SK-N-SH (cell line): ENCODE measurements around the gene SRGN. TPM values are rescaled to one million over a fixed set of nuclear protein-coding genes. Genes with fewer than 3 reads are reported as not detected.

Experiments
- CTCF ChIA-PET: fragments of 300-600, 350-600 bp; formaldehyde crosslinking; extraction: SDS; loops from one replicate; lab custom pipeline; 2021; lab: Yijun Ruan, JAX
- POLR2A ChIA-PET: fragments of 350-600 bp; sonication (Branson Sonifier 250); formaldehyde crosslinking; extraction: SDS; loops from one replicate; lab custom pipeline; 2020; ENCODE audit warnings: antibody characterized with exemption, inconsistent platforms; lab: Yijun Ruan, JAX
- DNase-seq: peaks from one replicate; pipeline ENCODE4 v3.0.0; 2012
- H2AFZ ChIP-seq: fragments of 200-600 bp; sonication (generic); 2 replicates; pipeline ENCODE4 v1.8.1; 2016; ENCODE audit warnings: antibody characterized with exemption, mild to moderate bottlenecking, low read depth
- H3F3A ChIP-seq: fragments of 200-600 bp; sonication (generic); replicated peaks from 2 replicates; pipeline ENCODE3; 2016; ENCODE audit warnings: antibody characterized with exemption, mild to moderate bottlenecking; ENCODE audit not compliant: insufficient read depth
- H3K27ac ChIP-seq, 2 experiments: fragments of 200-500 bp in 1 of 2; fragments of 200-600 bp in 1 of 2; sonication (Bioruptor generic) in 1 of 2; sonication (generic), shearing (Covaris generic) in 1 of 2; 2 replicates each; pipeline versions ENCODE4 v1.5.1 to v1.6.1; 2014 to 2016; ENCODE audit warnings: low read depth in 2 of 2, inconsistent platforms in 1 of 2, low read length in 1 of 2, mild to moderate bottlenecking in 1 of 2, mixed read lengths in 1 of 2
- H3K27me3 ChIP-seq: fragments of 200-600 bp; sonication (generic), shearing (Covaris generic); 2 replicates; pipeline ENCODE4 v1.6.1; 2016; ENCODE audit warnings: mixed run types; ENCODE audit not compliant: insufficient read depth
- H3K36me3 ChIP-seq, 2 experiments: fragments of 200-500 bp in 1 of 2; fragments of 200-600 bp in 1 of 2; sonication (Bioruptor generic) in 1 of 2; sonication (generic) in 1 of 2; replicated peaks in 1 of 2; 2 replicates each; pipeline versions ENCODE3 to v1.5.1; 2014 to 2016; ENCODE audit warnings: low read length in 1 of 2, mild to moderate bottlenecking in 1 of 2; ENCODE audit not compliant: insufficient read depth in 2 of 2, control insufficient read depth in 1 of 2
- H3K4me1 ChIP-seq, 2 experiments: fragments of 200-500 bp in 1 of 2; fragments of 200-600 bp in 1 of 2; sonication (Bioruptor generic) in 1 of 2; sonication (generic), shearing (Covaris generic) in 1 of 2; 2 replicates each; pipeline versions ENCODE4 v1.5.1 to v1.6.1; 2014 to 2016; ENCODE audit warnings: low read depth in 1 of 2, low read length in 1 of 2, mixed run types in 1 of 2; ENCODE audit not compliant: insufficient read depth in 2 of 2, control insufficient read depth in 1 of 2
- H3K4me2 ChIP-seq: fragments of 200-600 bp; sonication (generic), shearing (Covaris generic); 2 replicates; pipeline ENCODE4 v1.6.1; 2017; ENCODE audit warnings: mixed run types
- H3K4me3 ChIP-seq, 2 experiments: fragments of 200-500 bp in 1 of 2; fragments of 200-600 bp in 1 of 2; sonication (Bioruptor generic) in 1 of 2; sonication (generic), shearing (Covaris generic) in 1 of 2; 2 replicates each; pipeline versions ENCODE4 v1.5.1 to v1.8.1; 2014 to 2016; ENCODE audit warnings: low read depth in 2 of 2, inconsistent platforms in 1 of 2, low read length in 1 of 2, mild to moderate bottlenecking in 1 of 2, mixed read lengths in 1 of 2, moderate library complexity in 1 of 2
- H3K79me2 ChIP-seq: fragments of 200-600 bp; sonication (generic); 2 replicates; pipeline ENCODE4 v1.8.1; 2017; ENCODE audit warnings: mild to moderate bottlenecking; ENCODE audit not compliant: insufficient read depth
- H3K9ac ChIP-seq: fragments of 200-600 bp; sonication (generic); 2 replicates; pipeline ENCODE4 v1.6.1; 2017; ENCODE audit warnings: mixed run types
- H3K9me2 ChIP-seq: fragments of 200-600 bp; sonication (generic); 2 replicates; pipeline ENCODE4 v1.6.1; 2017; ENCODE audit warnings: mixed run types
- H3K9me3 ChIP-seq: fragments of 200-600 bp; sonication (generic); 2 replicates; pipeline ENCODE4 v1.6.1; 2017; ENCODE audit warnings: mixed run types, mild to moderate bottlenecking, moderate library complexity
- H4K20me1 ChIP-seq: fragments of 200-600 bp; sonication (generic); 2 replicates; pipeline ENCODE4 v1.6.1; 2017; ENCODE audit warnings: mild to moderate bottlenecking, mixed run types; ENCODE audit not compliant: insufficient read depth
- FOSL2 ChIP-seq: IDR thresholded peaks from 2 replicates; pipeline ENCODE4 v1.4.0; 2012; ENCODE audit warnings: low read depth, mild to moderate bottlenecking, moderate library complexity, borderline replicate concordance
- GABPA ChIP-seq: IDR thresholded peaks from 2 replicates; pipeline ENCODE4 v1.4.0; 2012; ENCODE audit warnings: low read depth, mild to moderate bottlenecking
- GATA2 ChIP-seq: sonication (generic); formaldehyde crosslinking; IDR thresholded peaks from 2 replicates; pipeline ENCODE4 v1.5.0; 2020; ENCODE audit warnings: mild to moderate bottlenecking, missing genetic modification reagents
- JUND ChIP-seq: IDR thresholded peaks from 2 replicates; pipeline ENCODE4 v1.4.0; 2012
- MXI1 ChIP-seq: IDR thresholded peaks from 2 replicates; pipeline ENCODE4 v1.6.1; 2012; ENCODE audit warnings: mild to moderate bottlenecking, low read depth, low read length, improper control_type of control experiment
- NFIC ChIP-seq: IDR thresholded peaks from 2 replicates; pipeline ENCODE4 v1.4.0; 2012; ENCODE audit warnings: borderline replicate concordance
- POLR2AphosphoS5 ChIP-seq: IDR thresholded peaks from 2 replicates; pipeline ENCODE4 v1.6.1; 2012; ENCODE audit warnings: low read depth, low read length
- RAD21 ChIP-seq: IDR thresholded peaks from 2 replicates; pipeline ENCODE4 v1.6.1; 2012; ENCODE audit warnings: mild to moderate bottlenecking, low read length
- RCOR1 ChIP-seq: fragments of 150-350 bp; IDR thresholded peaks from 2 replicates; pipeline ENCODE4 v1.6.1; 2017; ENCODE audit warnings: antibody characterized with exemption, low read length
- RFX5 ChIP-seq: IDR thresholded peaks from 2 replicates; pipeline ENCODE4 v1.6.1; 2012; ENCODE audit warnings: mild to moderate bottlenecking, improper control_type of control experiment, low read length
- RXRA ChIP-seq: IDR thresholded peaks from 2 replicates; pipeline ENCODE4 v1.4.0; 2012; ENCODE audit warnings: low read depth, mild to moderate bottlenecking, borderline replicate concordance
- SIN3A ChIP-seq: IDR thresholded peaks from 2 replicates; pipeline ENCODE4 v1.6.1; 2012; ENCODE audit warnings: low read depth, mild to moderate bottlenecking, low read length, moderate library complexity, borderline replicate concordance
- TAF1 ChIP-seq: IDR thresholded peaks from 2 replicates; pipeline ENCODE4 v1.6.1; 2012; ENCODE audit warnings: low read depth, mild to moderate bottlenecking, low read length, moderate library complexity, borderline replicate concordance
- TCF12 ChIP-seq: IDR thresholded peaks from 2 replicates; pipeline ENCODE4 v1.4.0; 2012
- TEAD4 ChIP-seq: IDR thresholded peaks from 2 replicates; pipeline ENCODE4 v1.4.0; 2012; ENCODE audit warnings: mild to moderate bottlenecking, borderline replicate concordance; ENCODE audit not compliant: insufficient read depth
- YY1 ChIP-seq: IDR thresholded peaks from 2 replicates; pipeline ENCODE4 v1.4.0; 2012; ENCODE audit warnings: low read depth, mild to moderate bottlenecking
- WGBS: methylation state at CpG from one replicate; pipeline ENCODE4 v1.1.6; 2017; ENCODE audit warnings: low lambda C conversion rate; 5-methylcytosine and 5-hydroxymethylcytosine counted together
- polyA plus RNA-seq, 3 experiments: library from polyadenylated mRNA; depleted of rRNA; stranded (reverse); fragments of >200 nt; gene quantifications; 2 replicates each; pipeline ENCODE4 v1.2.3, GENCODE V29; 2012
- TF ChIP-seq, protein P1 (sequence below): fragments of 150-350 bp; IDR thresholded peaks from 2 replicates; pipeline ENCODE4 v1.6.1; 2017; ENCODE audit warnings: antibody characterized with exemption, low read length, low read depth, borderline replicate concordance
- TF ChIP-seq, protein P2 (sequence below): fragments of 150-350 bp; IDR thresholded peaks from 2 replicates; pipeline ENCODE4 v1.6.1; 2016; ENCODE audit warnings: mild to moderate bottlenecking, low read depth, low read length
- TF ChIP-seq, protein P3 (sequence below): fragments of 200-600 bp; sonication (generic); IDR thresholded peaks from 2 replicates; pipeline ENCODE4 v1.6.1; 2017; ENCODE audit warnings: antibody characterized with exemption, mild to moderate bottlenecking, moderate library complexity

Gene SRGN
- polyA plus RNA-seq, 1 of the 3 experiments (the other 2 are of a cell fraction), result 0.10 TPM

DNA sequence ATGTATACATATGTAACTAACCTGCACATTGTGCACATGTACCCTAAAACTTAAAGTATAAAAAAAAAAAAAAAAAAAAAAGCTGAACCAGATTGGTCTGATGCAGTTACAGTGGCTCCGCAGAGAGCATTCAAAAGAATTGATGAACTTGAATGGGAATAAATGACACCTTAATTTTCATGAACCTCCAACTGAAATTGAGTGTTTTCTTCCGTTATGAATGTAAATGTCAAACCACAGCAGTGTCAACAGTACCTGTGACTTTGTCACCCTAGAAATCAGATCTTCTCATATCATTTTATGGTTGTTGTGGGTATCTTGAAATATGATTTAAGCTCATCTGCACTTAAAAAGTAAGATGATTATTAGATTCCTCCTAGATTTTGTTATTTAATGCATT is 32.7 kb upstream of the SRGN start:
- no peak for TF ChIP-seq RFX5
- no peak for TF ChIP-seq RXRA
- TF ChIP-seq, protein P1, sequence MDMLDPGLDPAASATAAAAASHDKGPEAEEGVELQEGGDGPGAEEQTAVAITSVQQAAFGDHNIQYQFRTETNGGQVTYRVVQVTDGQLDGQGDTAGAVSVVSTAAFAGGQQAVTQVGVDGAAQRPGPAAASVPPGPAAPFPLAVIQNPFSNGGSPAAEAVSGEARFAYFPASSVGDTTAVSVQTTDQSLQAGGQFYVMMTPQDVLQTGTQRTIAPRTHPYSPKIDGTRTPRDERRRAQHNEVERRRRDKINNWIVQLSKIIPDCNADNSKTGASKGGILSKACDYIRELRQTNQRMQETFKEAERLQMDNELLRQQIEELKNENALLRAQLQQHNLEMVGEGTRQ, result no peak
- no peak for TF ChIP-seq RCOR1
- no peak for TF ChIP-seq JUND
- TF ChIP-seq TAF1, result no peak
- no peak for TF ChIP-seq NFIC
- no peak for TF ChIP-seq GABPA
- no peak for TF ChIP-seq GATA2 (CRISPR knock-in tag)
- no peak for TF ChIP-seq POLR2AphosphoS5
- no peak for TF ChIP-seq FOSL2
- TF ChIP-seq YY1, result no peak
- TF ChIP-seq TEAD4, result no peak
- no peak for TF ChIP-seq RAD21
- TF ChIP-seq, protein P2, sequence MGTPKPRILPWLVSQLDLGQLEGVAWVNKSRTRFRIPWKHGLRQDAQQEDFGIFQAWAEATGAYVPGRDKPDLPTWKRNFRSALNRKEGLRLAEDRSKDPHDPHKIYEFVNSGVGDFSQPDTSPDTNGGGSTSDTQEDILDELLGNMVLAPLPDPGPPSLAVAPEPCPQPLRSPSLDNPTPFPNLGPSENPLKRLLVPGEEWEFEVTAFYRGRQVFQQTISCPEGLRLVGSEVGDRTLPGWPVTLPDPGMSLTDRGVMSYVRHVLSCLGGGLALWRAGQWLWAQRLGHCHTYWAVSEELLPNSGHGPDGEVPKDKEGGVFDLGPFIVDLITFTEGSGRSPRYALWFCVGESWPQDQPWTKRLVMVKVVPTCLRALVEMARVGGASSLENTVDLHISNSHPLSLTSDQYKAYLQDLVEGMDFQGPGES, result no peak
- TF ChIP-seq MXI1, result no peak
- no peak for TF ChIP-seq TCF12
- TF ChIP-seq, protein P3, sequence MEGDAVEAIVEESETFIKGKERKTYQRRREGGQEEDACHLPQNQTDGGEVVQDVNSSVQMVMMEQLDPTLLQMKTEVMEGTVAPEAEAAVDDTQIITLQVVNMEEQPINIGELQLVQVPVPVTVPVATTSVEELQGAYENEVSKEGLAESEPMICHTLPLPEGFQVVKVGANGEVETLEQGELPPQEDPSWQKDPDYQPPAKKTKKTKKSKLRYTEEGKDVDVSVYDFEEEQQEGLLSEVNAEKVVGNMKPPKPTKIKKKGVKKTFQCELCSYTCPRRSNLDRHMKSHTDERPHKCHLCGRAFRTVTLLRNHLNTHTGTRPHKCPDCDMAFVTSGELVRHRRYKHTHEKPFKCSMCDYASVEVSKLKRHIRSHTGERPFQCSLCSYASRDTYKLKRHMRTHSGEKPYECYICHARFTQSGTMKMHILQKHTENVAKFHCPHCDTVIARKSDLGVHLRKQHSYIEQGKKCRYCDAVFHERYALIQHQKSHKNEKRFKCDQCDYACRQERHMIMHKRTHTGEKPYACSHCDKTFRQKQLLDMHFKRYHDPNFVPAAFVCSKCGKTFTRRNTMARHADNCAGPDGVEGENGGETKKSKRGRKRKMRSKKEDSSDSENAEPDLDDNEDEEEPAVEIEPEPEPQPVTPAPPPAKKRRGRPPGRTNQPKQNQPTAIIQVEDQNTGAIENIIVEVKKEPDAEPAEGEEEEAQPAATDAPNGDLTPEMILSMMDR, result no peak
- no peak for TF ChIP-seq SIN3A
- no peak overlapping the region for H3K4me3 ChIP-seq
- H3K9me2 ChIP-seq, result no peaks in the 10 kb centered on the region
- no peaks in the 10 kb centered on the region for H4K20me1 ChIP-seq
- POLR2A ChIA-PET, result no interaction called here
- no peaks in the 10 kb centered on the region for H3F3A ChIP-seq
- 75% methylated on average over 2 of the region's 2 CpGs for WGBS
- no peaks in the 10 kb centered on the region for H3K9me3 ChIP-seq
- H2AFZ ChIP-seq, result no peak overlapping the region
- H3K27ac ChIP-seq, result no peak overlapping the region
- H3K9ac ChIP-seq, result no peak overlapping the region
- no peak overlapping the region for H3K4me2 ChIP-seq
- no peaks in the 10 kb centered on the region for H3K27me3 ChIP-seq
- DNase-seq, result no peak
- no peaks in the 10 kb centered on the region for H3K4me1 ChIP-seq
- H3K79me2 ChIP-seq, result no peaks in the 10 kb centered on the region
- H3K36me3 ChIP-seq, result no peaks in the 10 kb centered on the region
- CTCF ChIA-PET, result no interaction called here
